ENCODE measurements around the gene ALDOA.

Gene ALDOA

DNA sequence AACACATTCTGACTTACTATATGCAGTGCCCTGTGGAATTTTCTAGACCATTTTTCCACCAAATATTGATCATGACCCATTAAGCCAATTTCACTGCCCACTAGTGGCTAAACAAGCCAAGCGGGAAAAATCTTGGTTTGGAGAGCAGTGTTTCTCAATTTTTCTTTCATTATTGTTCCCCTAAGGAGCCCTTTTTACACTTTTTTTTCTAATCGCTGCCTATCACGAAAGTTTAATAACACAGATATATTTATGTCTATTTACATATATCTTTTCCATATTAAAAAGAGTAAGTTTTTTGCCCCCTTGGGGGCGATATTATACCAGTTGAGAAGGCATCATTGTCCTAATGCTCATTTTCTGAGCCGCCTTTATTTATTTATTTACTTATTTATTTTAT, 23.7 kb upstream of the ALDOA start:
- no peak for DNase-seq (ENCODE audit: low read depth)

DNA sequence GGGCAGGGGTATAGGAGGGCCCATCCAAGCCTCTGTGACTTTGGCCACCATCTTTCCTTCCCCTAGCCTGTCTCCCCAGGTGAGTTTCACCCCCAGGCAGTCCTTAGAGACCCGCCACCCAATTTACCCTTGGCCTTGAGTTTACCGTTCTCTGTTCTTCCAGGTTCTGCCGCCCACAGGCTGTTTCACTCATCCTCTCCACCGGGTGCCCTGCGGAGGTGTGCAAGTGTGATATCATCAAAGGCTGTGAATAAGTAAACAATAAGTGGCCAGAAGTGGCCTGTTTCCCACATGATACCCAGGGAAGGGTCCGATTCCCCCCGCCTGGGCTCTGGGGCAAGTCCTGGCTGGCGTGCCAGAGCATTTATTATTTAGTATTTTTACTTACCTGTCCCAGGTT, 19.4 kb upstream of the ALDOA start:
- no peak for DNase-seq (ENCODE audit: low read depth)

DNA sequence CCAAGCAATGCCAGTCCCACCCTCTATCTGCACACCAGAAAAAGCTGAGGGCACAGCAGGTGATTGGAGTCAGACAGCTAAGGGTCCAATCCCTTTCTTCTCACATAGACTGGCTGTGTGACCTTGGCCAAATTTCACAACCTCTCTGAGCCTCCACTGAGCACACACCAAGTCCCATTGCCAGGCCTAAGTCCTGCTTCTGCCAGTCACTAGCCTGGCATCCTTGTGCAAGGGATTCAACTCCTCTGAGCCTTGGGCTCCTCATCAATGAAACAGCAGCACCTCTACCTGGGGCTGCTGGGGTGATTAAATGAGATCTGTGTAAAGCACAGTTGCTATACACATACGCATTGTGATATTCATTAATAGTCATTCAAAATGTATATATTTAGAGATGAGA, 19.0 kb upstream of the ALDOA start:
- DNase-seq (ENCODE audit: low read depth), result no peak

DNA sequence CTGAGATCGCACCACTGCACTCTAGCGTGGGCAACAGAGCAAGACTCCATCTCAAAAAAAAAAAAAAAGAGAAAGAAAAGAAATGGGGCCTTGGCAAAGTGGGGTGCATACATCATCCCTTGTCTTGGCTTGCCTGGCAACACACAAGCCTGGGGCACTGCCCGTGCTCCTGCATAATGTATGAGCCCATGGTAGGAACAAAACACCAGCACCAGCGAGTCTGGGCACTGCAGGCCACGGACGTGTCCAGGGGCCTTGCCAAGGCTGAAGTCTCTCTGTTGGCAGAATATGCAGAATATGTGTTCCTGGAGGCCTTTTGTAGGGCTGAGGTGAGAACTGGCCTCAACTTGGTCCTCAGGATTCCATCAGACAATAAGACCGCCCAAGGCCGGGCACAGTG, 15.7 kb upstream of the ALDOA start:
- DNase-seq (ENCODE audit: low read depth), result no peak

DNA sequence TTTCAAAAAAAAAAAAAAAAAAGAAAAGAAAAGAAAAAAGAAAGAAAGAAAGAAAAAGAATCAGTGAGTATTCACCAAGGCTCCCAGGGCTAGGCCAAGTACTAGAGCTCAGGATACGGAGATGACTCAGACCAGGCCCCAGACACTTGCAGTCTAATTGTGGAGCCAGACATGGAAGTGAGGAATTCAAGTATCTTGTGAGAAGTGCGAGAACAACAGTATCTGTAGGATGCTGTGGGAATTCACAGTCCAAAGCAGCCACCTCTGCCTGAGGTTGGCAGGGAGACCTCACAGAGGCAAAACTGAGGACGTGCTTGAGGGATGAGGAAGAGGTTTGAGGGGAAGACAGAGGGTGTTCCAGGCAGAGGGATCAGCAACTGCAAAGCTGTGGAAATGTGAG, 14.0 kb upstream of the ALDOA start:
- no peak for DNase-seq (ENCODE audit: low read depth)

DNA sequence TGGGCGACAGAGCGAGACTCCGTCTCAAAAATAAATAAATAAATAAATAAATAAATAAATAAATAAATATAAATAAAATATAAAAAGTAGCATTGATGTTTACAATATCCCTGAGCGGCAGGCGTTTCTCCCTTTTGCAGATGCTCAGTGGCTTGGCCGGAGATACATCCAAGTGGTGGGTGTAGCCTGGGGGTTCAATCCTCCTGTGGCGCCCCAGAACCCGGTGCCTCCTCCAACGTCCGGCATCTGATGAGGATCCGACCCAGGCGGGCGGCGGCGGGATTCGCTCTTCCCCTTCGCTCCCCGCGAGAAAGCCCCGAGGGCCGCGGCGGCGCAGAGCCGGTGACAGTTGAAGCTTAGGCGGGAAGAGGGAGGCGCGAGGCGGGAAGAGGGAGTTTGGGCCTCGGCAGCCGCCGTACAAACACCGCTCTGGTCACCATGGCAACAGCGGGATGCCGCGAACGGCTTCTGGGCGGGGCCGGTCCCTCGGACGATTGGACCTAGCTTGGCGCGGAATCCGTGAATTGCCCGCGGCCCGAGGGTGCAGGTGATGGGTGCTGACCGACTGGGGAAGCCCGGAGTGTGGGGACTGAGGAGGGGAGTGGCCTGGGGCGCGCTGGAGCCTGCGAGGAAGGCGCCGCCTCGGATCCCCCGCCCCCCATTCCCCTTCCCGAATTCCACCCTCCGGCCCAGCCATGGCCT, 12.7 kb upstream of the ALDOA start:
- DNase-seq (ENCODE audit: low read depth), result peak; percentile 79

DNA sequence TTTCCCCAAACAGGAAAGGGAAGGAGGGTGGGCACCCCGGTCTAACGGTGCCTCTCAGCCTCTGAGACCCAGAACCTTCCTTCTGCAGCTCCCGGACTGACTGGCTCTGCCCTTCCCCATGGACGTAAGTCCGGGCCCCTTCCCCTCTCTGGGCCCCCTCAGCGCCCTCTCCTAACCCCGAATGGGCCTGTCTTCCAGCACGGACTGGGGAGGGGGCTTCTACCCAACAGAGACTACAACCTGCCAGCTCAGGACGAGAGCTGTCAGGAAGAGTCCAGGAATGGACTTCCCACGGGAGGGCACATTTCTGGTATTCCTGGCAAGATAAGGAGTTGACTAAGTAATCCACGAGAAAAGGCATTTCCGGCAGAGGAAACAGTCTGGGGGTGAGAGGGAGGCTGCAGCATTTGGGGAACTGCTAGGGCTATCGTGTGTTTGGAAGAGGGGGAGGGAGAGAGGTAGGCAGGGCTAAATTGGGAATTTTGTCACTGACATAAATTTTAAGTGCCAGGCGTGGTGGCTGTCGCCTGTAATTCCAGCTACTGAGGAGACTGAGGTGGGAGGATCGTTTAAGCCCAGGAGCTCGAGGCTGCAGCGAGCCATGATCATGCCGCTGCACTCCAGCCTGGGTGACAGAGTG, 12.1 kb upstream of the ALDOA start:
- no peak for DNase-seq (ENCODE audit: low read depth)

DNA sequence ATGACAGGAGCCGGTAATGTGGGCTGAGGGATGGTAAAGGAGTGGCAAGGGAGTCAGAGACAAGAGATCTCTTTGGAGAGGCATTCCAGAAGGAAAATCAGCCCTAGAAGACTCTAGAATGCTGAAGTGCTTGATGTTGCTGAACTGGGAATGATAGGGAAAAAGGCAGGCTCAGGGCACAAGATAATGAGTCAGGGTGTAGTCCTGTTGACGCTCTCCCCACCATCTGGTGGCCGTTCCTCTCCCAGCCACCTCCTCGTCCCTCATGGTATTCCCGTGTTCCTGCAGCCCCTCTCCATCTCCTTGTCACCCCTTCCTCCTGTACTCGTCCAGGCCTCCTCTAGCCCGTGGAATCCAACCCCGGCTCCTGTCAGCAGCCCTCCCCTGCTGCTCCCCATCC, 11.1 kb upstream of the ALDOA start:
- no peak for DNase-seq (ENCODE audit: low read depth)

DNA sequence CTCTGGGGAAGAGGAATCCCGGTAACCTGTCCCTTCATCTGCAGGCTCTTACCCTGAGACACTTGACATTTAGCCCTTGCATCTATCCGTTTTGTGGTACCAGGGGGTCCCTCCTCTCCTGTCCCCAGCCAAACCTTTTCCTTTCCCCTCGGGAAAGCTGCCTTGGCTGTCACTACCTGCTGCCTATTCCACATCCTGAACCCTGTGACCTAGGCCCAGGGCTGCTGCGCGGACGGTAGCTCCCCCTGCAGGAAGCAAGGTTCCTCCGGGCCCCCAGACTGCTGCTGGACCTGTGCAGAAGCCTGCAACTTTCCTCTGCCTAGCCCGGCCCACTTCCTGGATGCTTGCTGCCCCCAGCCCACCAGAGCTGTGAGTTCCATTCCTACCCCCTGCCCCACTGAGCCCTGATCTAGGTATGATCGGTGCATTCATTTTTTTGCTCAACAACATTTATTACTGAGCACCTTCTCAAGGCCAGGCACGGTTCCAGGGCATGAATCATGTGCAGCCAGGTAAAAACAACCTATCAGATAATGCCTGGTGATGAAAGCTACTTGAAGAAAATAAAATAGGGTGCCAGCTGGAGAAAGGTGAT, 10.5 kb upstream of the ALDOA start:
- no peak for DNase-seq (ENCODE audit: low read depth)

DNA sequence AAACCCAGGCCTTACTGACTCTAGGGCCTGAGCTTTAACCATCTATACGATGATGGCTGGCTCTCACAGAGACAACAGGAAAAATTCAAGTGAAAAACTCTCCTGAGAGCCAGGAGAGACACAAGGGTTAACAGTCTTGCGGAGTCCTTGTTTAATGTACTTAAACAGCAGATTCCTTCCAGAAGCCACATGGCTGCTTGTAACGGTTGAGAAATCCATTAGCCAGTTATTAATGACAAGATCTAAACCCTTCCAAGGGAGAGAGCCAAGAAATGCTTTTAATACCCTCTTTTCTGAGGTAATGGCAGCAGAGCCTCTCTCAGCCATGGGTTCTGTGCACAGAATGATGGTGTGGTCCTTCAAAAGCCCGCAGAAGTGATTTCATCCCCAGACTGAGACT, 5.2 kb upstream of the ALDOA start:
- no peak for DNase-seq (ENCODE audit: low read depth)

DNA sequence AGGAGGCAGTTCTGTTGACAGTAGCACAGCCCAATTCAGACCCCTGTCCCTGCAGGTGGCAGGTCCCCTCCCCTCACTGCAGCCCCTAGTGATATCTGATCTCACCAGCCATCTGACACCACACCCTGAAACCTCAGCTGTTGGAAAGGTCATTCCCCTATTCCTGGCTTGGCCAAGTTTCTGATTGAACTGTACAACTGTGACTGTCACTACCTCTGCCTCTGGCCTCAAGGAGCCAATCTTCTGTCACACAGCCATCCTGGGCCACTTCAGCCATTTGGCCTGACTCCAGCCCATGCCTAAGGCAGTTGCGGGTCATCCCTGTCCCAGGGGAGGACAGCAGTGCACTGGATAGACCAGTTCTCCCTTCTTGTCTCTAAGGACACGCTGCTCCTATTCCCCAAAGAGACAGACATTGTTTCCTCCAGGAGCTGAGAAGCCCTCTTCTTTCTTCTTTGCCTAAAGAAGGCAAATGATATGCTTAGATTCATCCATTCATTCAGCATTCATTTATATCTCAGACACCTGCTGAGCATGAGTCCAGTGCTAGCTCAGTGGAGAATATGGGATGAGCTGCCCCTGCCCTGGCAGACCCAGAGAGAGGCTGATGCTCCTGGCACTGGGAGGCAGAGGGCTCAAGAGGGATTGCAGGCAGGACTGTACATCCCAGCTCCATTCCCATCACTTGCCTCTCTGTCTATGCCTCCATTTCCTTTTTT, 4.6 kb upstream of the ALDOA start:
- DNase-seq (ENCODE audit: low read depth), result no peak

DNA sequence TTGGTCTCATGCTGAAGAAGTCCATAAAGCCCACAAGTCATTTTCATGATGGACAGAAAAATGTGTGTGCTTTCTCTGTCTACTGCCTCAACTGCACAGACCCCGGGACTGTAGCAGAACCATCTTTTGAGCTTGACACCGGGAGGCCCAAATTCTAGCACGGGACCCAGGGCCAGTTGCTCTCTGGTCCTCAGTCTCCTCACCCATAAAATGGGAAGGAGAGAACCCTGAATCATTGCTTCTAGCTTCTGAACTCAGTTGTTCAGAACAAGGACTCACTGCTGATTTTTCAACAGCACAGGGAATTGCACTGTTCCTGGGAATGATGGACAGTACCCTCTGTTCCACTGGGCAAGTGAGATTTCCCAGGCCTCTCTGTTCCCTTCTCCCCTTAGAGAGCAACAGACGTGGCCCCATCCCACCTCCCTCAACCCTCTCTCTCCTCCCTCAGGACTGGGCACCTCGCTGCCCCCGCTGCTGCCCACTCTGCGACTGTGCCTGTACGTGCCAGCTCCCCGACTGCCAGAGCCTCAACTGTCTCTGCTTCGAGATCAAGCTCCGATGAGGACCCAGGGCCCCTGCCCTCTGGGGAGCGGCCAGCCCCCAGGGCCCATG, 2.2 kb upstream of the ALDOA start:
- no peak for DNase-seq (ENCODE audit: low read depth)

DNA sequence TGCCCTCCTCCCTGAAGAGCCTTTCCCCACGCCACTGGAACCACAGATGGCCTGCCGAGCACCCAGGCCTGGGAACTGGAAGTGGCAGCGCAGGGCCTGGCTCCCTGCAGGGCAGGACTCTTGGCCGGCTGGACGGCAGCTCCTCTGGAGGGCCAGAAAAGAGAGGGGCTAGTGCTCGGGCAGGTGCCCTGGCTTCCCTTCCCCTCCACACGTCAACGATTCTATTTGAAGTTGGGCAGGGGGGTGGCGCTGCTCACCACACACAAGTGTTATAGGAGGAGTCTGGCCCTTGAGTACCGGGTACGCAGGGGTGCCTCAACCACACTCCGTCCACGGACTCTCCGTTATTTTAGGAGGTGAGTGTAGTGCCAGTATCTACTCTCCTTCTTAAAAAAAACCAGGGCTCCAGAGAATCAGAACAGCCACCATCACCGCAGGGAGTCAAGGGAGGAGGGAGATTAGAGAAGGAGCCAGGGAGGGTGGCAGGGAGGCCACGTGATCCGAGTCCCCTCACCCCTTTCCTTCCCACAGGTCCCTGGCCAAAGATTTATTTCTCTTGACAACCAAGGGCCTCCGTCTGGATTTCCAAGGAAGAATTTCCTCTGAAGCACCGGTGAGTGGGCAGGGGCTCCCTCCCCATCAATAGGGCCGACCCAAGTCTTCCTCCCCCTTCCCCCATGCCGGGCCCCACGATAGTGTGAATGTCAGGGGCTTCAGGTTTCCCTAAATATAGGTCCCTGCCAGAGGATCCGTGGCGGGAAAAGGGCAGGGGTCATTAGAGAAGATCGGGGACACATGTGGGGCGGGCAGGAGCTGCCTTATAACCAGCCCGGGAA, 1.4 kb upstream of the ALDOA start:
- no peak for DNase-seq (ENCODE audit: low read depth)

DNA sequence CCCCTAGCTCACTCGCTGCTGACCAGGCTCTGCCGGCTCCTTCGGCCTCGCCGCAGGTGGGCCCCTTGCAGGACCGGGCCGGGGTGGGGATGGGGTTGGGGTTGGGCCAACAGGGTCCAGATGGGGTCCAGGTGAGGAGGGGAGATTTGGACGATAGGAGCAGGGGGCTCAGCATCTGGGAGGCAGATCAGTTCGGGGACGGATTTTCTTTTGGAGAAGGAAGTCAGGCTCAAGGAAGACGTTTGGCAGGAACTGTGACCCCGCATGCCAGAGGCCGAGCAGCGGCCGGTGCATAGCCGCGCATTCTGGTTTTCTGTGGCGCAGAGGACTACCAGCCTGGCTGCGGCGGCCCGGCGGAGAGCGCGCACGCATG, 845 bp upstream of the ALDOA start:
- no peak for DNase-seq (ENCODE audit: low read depth)

DNA sequence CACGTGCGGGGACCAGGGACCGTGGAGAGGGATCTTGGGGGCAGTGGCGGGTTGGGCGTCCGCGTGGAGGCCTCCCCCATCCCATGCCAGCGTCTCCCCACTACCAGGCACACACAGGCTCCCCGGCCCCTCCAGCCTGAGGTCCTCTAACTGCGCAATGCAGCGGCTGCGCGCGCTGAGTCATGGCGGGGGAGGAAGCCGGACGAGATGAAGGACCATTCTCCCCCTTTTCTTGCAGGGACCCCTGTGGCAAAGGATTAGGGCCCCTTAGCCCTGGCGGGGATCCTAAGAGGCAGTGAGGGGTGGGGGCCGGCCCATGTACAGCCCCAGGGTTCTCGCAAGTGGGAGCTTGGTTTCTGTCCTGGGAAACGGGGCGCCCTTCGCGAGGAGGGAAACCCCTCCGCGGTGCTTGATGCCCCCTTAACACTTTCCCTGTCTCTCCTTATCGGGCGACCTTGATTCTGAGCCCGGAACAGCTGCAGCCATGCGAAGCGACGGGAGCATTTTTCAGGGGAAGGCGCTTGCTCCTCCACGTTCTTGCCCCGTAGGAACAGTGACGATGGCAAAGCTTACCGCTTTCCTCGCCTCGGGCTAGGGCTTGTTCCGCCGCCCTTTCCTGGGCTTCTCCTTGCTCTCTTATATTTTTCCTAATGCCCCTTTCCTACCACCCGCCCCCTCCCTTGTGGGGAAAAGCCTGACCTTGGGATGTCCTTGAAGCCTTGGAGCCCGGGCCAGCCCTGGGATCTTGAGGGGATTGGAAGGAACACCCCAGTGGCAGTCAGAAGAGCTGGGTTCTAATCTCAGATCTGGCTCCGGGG, 592 bp downstream of the ALDOA start:
- DNase-seq (ENCODE audit: low read depth), result peak; percentile 37

DNA sequence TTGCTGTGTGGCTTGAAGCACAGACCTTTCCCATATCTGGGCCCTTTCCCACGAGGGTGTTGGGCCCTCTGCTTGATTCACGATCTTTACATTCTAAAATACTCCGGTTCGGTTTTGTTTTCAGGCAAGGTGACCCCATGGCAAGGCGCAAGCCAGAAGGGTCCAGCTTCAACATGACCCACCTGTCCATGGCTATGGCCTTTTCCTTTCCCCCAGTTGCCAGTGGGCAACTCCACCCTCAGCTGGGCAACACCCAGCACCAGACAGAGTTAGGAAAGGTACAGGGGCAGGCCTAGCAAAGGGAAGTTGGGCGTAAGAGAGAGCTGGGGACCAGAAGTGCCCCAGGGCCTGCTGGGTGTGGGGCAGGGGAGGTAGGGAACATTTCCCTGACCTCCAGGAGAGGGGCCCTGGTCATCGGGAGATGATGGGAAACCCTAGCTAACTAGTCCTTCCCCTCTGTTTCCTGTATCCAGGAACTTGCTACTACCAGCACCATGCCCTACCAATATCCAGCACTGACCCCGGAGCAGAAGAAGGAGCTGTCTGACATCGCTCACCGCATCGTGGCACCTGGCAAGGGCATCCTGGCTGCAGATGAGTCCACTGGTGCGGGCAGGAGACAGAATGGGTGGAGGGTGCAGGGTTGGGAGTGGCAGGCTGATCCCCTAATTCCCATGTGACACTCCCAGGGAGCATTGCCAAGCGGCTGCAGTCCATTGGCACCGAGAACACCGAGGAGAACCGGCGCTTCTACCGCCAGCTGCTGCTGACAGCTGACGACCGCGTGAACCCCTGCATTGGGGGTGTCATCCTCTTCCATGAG, 1.4 kb downstream of the ALDOA start:
- no peak for DNase-seq (ENCODE audit: low read depth)

DNA sequence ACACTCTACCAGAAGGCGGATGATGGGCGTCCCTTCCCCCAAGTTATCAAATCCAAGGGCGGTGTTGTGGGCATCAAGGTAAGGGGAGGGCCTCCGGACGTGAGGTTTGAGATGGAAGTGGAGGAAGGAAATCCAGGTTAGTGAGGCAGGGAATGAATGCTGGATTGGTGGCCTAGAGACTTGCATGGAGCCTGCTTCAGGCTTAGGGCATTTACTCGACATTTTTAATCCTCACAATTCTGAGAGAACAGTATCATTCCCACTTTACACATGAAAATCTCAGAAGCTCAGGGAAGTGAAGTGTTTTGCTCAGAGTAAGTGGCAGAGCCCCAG, 2.0 kb downstream of the ALDOA start:
- no peak for DNase-seq (ENCODE audit: low read depth)

DNA sequence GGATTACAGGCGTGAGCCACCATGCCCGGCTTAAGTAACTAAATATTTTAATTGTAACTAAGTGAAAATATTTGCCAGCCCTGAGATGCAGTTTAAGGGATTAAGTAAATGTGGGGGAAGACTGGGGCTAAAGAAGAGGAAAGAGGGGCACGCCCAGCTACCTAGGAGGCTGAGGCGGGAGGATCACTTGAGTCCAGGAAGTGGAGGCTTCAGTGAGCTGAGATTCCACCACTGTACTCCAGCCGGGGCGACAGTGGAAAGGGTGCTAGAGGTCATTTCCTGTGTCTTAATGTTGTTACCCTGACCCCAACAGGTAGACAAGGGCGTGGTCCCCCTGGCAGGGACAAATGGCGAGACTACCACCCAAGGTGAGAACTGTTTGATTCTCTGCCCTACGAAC, 2.8 kb downstream of the ALDOA start:
- DNase-seq (ENCODE audit: low read depth), result no peak

DNA sequence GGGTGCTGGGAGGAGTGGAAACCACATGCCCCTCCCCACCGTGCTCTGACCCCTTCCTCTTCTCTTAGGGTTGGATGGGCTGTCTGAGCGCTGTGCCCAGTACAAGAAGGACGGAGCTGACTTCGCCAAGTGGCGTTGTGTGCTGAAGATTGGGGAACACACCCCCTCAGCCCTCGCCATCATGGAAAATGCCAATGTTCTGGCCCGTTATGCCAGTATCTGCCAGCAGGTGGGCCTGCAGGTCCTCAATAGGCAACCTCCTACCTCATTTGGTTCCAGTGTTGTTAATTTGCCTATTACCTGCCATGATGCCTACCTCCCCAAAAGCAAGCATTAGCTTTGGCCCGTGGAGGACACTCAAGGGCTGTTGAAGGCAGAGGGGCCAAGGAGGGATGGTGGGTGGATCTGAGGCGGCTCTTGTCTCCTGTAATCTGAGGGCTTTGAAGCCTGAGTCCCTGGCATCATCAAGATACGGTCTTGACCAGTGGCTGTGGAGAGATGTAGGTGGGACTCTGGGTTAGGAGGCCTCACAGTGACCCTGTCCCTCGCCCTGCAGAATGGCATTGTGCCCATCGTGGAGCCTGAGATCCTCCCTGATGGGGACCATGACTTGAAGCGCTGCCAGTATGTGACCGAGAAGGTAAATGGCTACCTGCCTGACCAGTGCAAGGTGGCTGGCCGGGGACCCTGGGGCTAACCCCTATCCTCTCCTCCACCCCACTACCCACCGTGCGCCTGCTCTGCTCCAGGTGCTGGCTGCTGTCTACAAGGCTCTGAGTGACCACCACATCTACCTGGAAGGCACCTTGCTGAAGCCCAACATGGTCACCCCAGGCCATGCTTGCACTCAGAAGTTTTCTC, 3.4 kb downstream of the ALDOA start:
- no peak for DNase-seq (ENCODE audit: low read depth)

All from stromal cell of bone marrow (primary cell).